DMS153 treated with DMSO at 0.1 percent for 48 hours (cell line): ENCODE data around the gene PTPN2.

Experiments
- DNase-seq: peaks from one replicate; lab custom pipeline; 2025; ENCODE audit not compliant: unreplicated experiment; lab: John Stamatoyannopoulos, UW

The PTPN2 gene

GRCh38 chr18:12858991-12859390, 25.0 kb downstream of the PTPN2 start:
- DNase-seq = no peak

GRCh38 chr18:12857991-12858544, 26.0 kb downstream of the PTPN2 start:
- DNase-seq = no peak

GRCh38 chr18:12857215-12857905, 26.7 kb downstream of the PTPN2 start:
- no peak for DNase-seq

GRCh38 chr18:12855916-12856315, 28.1 kb downstream of the PTPN2 start:
- no peak for DNase-seq

GRCh38 chr18:12852566-12853315, 31.3 kb downstream of the PTPN2 start:
- no peak for DNase-seq

GRCh38 chr18:12851716-12852115, 32.3 kb downstream of the PTPN2 start:
- DNase-seq = no peak

- DNase-seq = no peak
Observed at GRCh38 chr18:12849548-12849947, 34.5 kb downstream of the PTPN2 start.

- DNase-seq = no peak
Observed at GRCh38 chr18:12848405-12848804, 35.6 kb downstream of the PTPN2 start.

- DNase-seq = no peak
Observed at GRCh38 chr18:12844391-12844790, 39.6 kb downstream of the PTPN2 start.

- DNase-seq = no peak
Observed at GRCh38 chr18:12843420-12844350, 40.4 kb downstream of the PTPN2 start.

GRCh38 chr18:12842459-12843380, 41.3 kb downstream of the PTPN2 start:
- no peak for DNase-seq

- no peak for DNase-seq
Observed at GRCh38 chr18:12841070-12841469, 43.0 kb downstream of the PTPN2 start.

- no peak for DNase-seq
Observed at GRCh38 chr18:12840382-12840781, 43.7 kb downstream of the PTPN2 start.

- no peak for DNase-seq
Observed at GRCh38 chr18:12839526-12840196, 44.4 kb downstream of the PTPN2 start.

- DNase-seq = no peak
Observed at GRCh38 chr18:12839057-12839525, 44.9 kb downstream of the PTPN2 start.

- DNase-seq = no peak
Observed at GRCh38 chr18:12838178-12838634, 45.8 kb downstream of the PTPN2 start.

- DNase-seq = no peak
Observed at GRCh38 chr18:12837747-12838146, 46.3 kb downstream of the PTPN2 start.

GRCh38 chr18:12836551-12836950, 47.5 kb downstream of the PTPN2 start:
- no peak for DNase-seq
